HepG2 (cell line): Measurements from ENCODE around the gene MRNIP. TPM values are rescaled to one million over a fixed set of nuclear protein-coding genes. Genes with fewer than 3 reads are reported as not detected.

ENCODE experiments used
- ARID5B ChIP-seq: IDR thresholded peaks from 2 replicates; pipeline ENCODE4 v1.4.0; 2020; ENCODE audit warnings: mild to moderate bottlenecking, missing genetic modification reagents
- CAMTA2 ChIP-seq: sonication (generic); formaldehyde crosslinking; IDR thresholded peaks from 2 replicates; pipeline ENCODE4 v1.4.0; 2020; ENCODE audit warnings: mild to moderate bottlenecking, missing genetic modification reagents, borderline replicate concordance
- EHMT2 ChIP-seq: fragments of 200-600 bp; sonication (generic); IDR thresholded peaks from 2 replicates; pipeline ENCODE4 v1.7.0; 2017; ENCODE audit warnings: antibody characterized with exemption, low read depth, low read length, borderline replicate concordance
- HDAC1 ChIP-seq: sonication (generic); formaldehyde crosslinking; IDR thresholded peaks from 2 replicates; pipeline ENCODE4 v1.5.1; 2020; ENCODE audit warnings: mild to moderate bottlenecking, missing genetic modification reagents
- KDM2A ChIP-seq: sonication (generic); formaldehyde crosslinking; IDR thresholded peaks from 2 replicates; pipeline ENCODE4 v1.4.0; 2020; ENCODE audit warnings: low read depth, missing genetic modification reagents, borderline replicate concordance
- MED8 ChIP-seq: sonication (generic); formaldehyde crosslinking; IDR thresholded peaks from 2 replicates; pipeline ENCODE4 v1.8.1; 2023; ENCODE audit warnings: mild to moderate bottlenecking, missing genetic modification reagents; ENCODE audit not compliant: insufficient replicate concordance
- RXRA ChIP-seq: sonication (generic); formaldehyde crosslinking; IDR thresholded peaks from 2 replicates; pipeline ENCODE4 v1.5.1; 2020; ENCODE audit warnings: missing genetic modification reagents
- SAP130 ChIP-seq: IDR thresholded peaks from 2 replicates; pipeline ENCODE4 v1.6.1; 2016; ENCODE audit warnings: low read depth
- SP2 ChIP-seq: sonication (generic); formaldehyde crosslinking; IDR thresholded peaks from 2 replicates; pipeline ENCODE4 v1.5.1; 2020; ENCODE audit warnings: mild to moderate bottlenecking, missing genetic modification reagents
- THAP7 ChIP-seq: sonication (generic); formaldehyde crosslinking; IDR thresholded peaks from 2 replicates; pipeline ENCODE4 v1.8.1; 2023; ENCODE audit warnings: mild to moderate bottlenecking, missing genetic modification reagents
- TP53 ChIP-seq: sonication (generic); formaldehyde crosslinking; conservative IDR thresholded peaks from 2 replicates; pipeline ENCODE4 v1.4.0; 2020; ENCODE audit warnings: missing genetic modification reagents
- ZBTB1 ChIP-seq: sonication (generic); formaldehyde crosslinking; IDR thresholded peaks from 2 replicates; pipeline ENCODE4 v1.4.0; 2020; ENCODE audit warnings: missing genetic modification reagents, borderline replicate concordance
- ZBTB42 ChIP-seq: sonication (generic); formaldehyde crosslinking; IDR thresholded peaks from 2 replicates; pipeline ENCODE4 v1.5.0; 2020; ENCODE audit warnings: mild to moderate bottlenecking, missing genetic modification reagents
- ZFX ChIP-seq: sonication (generic); formaldehyde crosslinking; IDR thresholded peaks from 2 replicates; pipeline ENCODE4 v1.4.0; 2020; ENCODE audit warnings: mild to moderate bottlenecking, low read depth, missing genetic modification reagents, moderate library complexity
- ZMYM2 ChIP-seq: sonication (generic); formaldehyde crosslinking; IDR thresholded peaks from 2 replicates; pipeline ENCODE4 v1.8.0; 2022; ENCODE audit warnings: mild to moderate bottlenecking, missing genetic modification reagents
- ZNF142 ChIP-seq: sonication (generic); formaldehyde crosslinking; IDR thresholded peaks from 2 replicates; pipeline ENCODE4 v1.4.0; 2020; ENCODE audit warnings: missing genetic modification reagents
- ZNF24 ChIP-seq: fragments of 450-650 bp; IDR thresholded peaks from 2 replicates; pipeline ENCODE4 v1.6.1; 2017; ENCODE audit warnings: antibody characterized with exemption, mild to moderate bottlenecking
- ZNF556 ChIP-seq: sonication (generic); formaldehyde crosslinking; IDR thresholded peaks from 2 replicates; pipeline ENCODE4 v1.4.0; 2020; ENCODE audit warnings: mild to moderate bottlenecking, missing genetic modification reagents, borderline replicate concordance
- ZNF792 ChIP-seq: IDR thresholded peaks from 2 replicates; pipeline ENCODE4 v1.6.1; 2016
- polyA plus RNA-seq, 8 experiments: library from polyadenylated mRNA; depleted of rRNA in 3 of 8; stranded (reverse) in 7 of 8; unstranded in 1 of 8; fragments of >200 nt; fragmentation: Illumina TruSeq in 4 of 8; extraction: Trizol in 4 of 8; gene quantifications; 2 replicates each; pipeline versions ENCODE4 v1.2.1 to v1.2.3, GENCODE V29; 2011 to 2016; ENCODE audit warnings: low read depth in 4 of 8, missing spikeins in 1 of 8, mixed read lengths in 1 of 8; ENCODE audit not compliant: insufficient read depth in 1 of 8
- total RNA-seq, 5 experiments: library from RNA; depleted of rRNA; stranded (reverse); fragments of >200 nt; fragmentation: Illumina TruSeq; extraction: Trizol; gene quantifications; 2 replicates each; pipeline ENCODE4 v1.2.3, GENCODE V29; 2016; ENCODE audit warnings: low read depth in 1 of 5

The MRNIP gene
- total and polyA plus RNA-seq, 2 of the 13 experiments (the other 11 are each of a cell fraction or from before 2014, with no cell fraction given) = 15.5 to 34.1 TPM

GRCh38 chr5:179795863-179796833 is 62.5 kb downstream of the MRNIP start (continued):
- TF ChIP-seq ZNF142 (CRISPR knock-in tag) (peak; percentile 55), ZBTB1 (CRISPR knock-in tag) (no peak), TP53 (0 out of 2 replicates have a peak, but pooled peaks have one; percentile 62), ZFX (CRISPR knock-in tag) (peak; percentile 89), KDM2A (CRISPR knock-in tag) (peak; percentile 97), CAMTA2 (peak; percentile 20; the same call in 1 of the 2 replicates), ZMYM2 (CRISPR knock-in tag) (peak; percentile 38; the same call in 1 of the 2 replicates), ZNF556 (peak; percentile 40; the same call in 1 of the 2 replicates), SP2 (CRISPR knock-in tag) (peak; percentile 6; the same call in 1 of the 2 replicates), ZNF24 (0 out of 2 replicates have a peak, but pooled peaks have one; percentile 27), THAP7 (CRISPR knock-in tag) (no peak), MED8 (peak; percentile 26), ZBTB42 (CRISPR knock-in tag) (no peak), RXRA (CRISPR knock-in tag) (peak; percentile 56), EHMT2 (no peak), ZNF792 (no peak), ARID5B (CRISPR knock-in tag) (no peak), HDAC1 (CRISPR knock-in tag) (peak; percentile 10; the same call in 1 of the 2 replicates), SAP130 (CRISPR knock-in tag) (peak; percentile 55)
